Ammon's horn (tissue), 1 donor: Measurements from ENCODE around the gene PAM16.
"Not testable (repeated sequence)": the region's sequence is repeated elsewhere in the genome, so short reads cannot be mapped to it uniquely, and the experiment has no call there.

Source experiments
- DNase-seq: peaks from one replicate; pipeline ENCODE4 v3.0.0-alpha.2; 2016; ENCODE audit warnings: low spot score

PAM16 gene

DNA sequence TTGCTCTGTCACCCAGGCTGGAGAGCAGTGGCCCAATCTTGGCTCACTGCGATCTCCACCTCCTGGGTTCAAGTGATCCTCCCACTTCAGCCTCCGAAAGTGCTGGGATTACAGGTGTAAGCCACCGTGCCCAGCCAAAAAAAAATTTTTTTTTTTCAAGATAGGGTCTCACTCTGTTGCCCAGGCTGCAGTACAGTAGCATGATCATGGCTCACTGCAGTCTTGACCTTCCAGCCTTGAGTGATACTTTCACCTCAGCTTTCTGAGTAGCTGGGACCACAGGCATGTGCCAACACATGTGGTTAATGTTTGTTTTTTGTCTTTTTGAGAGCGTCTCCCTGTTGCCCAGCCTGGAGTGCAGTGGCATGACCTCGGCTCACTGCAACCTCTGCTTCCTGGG, 1.7 kb upstream of the PAM16 start:
- DNase-seq: no peak

DNA sequence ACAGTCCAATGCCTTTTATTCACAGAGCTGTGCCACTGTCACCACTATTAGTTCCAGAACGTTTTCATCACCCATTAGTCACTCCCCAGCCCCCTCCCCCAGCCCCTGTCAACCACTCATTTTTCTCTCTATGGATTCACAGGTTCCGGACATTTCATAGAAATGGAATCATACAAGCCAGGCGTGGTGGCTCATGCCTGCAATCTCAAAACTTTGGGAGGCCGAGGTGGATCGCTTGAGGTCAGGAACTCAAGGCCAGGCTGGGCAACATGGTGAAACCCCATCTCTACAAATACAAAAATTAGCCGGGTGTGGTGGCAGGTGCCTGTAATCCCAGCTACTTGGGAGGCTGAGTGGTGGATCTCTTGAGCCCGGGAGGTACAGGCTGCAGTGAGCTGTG, 759 bp upstream of the PAM16 start:
- DNase-seq: no peak

DNA sequence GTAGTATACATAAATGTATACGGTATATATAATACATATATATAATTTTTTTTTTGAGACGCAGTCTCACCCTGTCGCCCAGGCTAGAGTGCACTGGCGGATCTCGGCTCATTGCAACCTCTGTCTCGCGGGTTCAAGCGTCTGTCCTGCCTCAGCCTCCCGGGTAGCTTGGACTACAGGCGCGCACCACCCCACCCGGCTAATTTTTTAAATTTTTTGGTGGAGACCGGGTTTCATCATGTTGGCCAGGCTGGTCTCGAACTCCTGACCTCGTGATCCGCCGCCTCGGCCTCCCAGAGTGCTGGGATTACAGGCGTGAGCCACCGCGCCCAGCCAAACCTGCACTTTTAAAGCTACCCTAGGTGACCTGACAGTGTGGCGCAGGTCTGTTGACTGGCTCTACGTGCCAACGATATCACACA, 745 bp downstream of the PAM16 start:
- no peak for DNase-seq

DNA sequence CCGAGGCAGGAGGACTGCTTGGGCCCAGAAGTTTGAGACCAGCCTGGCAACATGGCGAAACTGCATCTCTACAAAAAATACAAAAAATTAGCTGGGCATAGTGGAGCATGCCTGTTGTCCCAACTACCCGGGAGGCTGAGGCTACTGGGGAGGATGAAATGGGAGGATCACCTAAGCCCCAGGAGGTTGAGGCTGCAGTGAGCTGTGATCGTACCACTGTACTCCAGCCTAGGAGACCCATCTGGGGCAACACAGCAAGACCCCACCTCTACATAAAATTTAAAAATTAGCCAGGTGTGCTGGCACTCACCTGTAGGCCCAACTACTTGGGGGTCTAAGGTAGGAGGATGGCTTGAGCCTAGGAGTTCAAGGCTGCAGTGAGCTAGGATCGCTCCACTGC, 1.8 kb downstream of the PAM16 start:
- no peak for DNase-seq

DNA sequence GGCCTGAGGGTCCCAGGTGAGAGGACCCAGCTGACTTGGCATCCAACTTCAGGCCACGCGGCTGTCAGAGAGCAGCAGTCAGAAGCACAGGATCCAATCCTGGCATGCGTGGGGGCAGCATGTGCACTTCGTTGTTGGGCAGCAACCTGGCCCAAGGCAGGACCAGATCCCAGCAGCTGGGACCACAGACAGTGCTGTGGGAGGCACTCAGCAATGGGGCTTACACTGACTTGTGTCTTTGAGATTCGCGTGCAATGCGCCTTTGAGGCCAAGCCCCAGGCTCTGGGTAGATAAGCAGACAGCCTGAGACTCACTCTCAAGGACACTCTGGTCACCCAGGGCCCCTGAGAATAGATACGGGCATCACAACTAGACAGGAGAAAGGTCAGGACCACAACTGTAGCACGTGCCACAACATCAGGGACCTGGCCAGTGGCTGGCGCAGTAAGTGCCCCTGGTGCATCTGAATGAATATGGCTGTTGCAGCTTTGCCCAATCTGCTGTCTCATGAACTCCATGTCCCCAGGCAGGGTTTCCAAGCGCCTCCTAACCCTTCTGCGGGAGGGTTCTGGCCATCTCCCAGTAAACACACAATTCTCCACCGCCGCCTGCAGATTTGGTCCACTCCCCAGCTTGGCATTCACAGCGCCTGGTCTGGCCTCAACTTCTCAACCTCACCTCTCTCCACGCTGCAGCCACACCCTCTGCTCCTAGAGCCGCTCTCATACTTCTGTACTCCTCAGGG, 3.2 kb downstream of the PAM16 start:
- no peak for DNase-seq

DNA sequence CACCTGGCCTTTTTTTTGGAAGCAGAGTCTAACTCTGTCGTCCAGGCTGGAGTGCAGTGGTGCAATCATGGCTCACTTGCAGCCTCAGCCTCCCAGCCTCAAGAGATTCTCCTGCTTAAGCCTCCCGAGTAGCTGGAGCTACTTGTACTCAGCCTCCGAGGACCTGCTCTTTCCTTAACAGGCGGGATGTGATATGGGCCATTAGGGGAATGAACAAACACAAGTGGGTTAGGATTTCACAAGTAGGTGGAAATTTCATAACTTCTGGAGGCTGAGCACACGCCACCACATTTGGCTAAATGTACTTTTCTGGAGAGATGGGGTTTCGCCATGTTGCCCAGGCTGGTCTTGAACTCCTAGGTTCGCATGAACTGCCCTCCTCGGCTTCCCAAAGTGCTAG, 4.1 kb downstream of the PAM16 start:
- DNase-seq: no peak

DNA sequence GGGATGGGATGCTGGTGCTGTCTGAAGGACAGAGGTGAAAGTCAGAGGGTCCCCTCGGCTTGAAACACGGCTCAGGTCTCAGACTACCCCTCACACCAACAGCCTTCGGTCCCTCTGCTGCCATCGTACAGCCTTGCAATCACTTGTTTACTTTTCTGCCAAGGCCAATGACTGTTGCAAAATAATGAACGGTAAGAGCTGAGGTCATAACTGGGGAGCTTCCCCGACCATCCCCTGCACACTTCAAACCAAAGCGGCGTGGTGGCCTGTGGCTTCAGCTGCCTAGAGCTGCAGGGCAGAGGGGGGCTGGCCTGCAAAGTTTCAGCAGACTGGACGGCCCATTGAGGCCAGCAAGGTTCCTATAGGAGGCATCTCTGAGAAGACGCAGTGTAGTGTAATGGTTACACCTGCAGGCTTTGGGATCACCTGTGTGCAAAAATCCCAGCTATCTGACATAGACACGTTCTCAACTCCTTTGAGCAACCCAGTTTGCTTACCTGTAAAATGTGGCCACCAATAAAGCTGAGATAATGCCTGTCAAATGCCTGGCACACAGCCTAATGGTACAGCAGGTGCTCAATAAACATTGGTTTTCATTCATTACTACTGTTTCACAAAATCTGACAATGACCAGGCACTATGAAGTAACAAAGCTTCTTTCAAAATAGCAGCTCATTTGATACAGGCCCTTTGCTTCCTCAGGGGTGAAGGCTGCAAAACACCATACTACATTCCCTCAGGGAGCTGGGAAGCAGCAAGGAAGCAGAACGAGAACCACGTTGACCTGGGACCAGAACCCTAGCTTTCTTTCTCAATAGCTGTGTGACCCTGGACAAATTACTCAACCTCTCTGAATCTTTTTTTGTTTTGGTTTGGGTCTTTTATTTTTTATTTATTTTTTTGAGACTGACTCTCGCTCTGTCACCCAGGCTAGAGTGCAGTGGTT, 5.0 kb downstream of the PAM16 start:
- no peak for DNase-seq

DNA sequence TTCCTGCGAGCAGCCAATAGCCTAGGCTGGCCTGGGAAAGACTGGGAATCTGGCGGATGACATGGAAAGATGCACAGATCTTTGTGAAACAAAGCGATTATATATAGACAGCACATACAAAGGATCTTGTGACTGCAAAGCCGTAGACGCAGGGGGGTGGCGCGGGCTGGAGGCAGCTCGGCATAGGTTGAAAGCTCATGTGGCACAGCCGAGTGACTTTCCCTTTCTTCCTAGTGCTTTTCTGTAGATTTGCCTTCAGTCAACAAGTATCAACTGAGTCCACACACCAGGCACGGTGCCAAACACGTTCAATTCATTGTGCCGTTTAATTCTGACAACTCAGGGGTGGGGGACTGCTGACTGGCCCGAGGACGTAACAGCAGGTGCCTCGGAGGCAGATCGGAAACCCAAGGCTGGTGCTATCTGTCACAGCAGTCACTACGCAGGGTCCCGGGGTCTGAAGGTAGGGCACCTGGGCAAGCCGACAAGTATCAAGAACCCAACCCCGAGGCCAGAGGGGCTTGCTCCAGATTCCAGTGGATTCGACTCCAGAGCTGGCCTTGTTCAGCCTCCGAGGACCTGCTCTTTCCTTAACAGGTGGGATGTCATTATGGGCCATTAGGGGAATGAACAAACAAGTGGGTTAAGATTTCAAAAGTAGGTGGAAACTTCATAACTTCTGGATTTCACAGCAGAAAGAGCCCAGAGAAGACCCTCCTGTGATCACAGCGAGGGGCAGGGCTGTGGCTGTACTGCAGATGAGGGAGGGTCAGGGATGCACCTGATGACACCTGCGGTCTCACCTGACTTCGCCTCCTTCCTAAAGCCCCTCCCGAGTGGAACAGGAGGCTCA, 5.9 kb downstream of the PAM16 start:
- DNase-seq: peak; percentile 74

DNA sequence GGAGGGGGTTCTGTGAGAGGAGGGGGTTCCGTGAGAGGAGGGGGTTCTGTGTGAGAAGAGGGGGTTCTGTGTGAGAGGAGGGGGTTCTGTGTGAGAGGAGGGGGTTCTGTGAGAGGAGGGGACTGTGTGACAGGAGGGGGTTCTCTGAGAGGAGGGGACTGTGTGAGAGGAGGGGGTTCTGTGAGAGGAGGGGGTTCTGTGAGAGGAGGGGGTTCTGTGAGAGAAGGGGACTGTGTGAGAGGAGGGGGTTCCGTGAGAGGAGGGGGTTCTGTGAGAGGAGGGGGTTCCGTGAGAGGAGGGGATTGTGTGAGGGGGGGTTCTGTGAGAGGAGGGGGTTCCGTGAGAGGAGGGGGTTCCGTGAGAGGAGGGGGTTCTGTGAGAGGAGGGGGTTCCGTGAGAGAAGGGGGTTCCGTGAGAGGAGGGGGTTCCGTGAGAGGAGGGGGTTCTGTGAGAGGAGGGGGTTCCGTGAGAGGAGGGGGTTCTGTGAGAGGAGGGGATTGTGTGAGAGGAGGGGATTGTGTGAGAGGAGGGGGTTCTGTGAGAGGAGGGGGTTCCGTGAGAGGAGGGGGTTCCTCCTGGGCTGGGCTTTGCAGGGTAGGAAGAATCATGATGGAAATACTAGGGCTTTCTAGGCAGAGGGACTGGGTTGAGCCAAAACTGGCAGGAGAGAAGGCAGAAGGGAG, 6.7 kb downstream of the PAM16 start:
- not testable (repeated sequence) for DNase-seq

DNA sequence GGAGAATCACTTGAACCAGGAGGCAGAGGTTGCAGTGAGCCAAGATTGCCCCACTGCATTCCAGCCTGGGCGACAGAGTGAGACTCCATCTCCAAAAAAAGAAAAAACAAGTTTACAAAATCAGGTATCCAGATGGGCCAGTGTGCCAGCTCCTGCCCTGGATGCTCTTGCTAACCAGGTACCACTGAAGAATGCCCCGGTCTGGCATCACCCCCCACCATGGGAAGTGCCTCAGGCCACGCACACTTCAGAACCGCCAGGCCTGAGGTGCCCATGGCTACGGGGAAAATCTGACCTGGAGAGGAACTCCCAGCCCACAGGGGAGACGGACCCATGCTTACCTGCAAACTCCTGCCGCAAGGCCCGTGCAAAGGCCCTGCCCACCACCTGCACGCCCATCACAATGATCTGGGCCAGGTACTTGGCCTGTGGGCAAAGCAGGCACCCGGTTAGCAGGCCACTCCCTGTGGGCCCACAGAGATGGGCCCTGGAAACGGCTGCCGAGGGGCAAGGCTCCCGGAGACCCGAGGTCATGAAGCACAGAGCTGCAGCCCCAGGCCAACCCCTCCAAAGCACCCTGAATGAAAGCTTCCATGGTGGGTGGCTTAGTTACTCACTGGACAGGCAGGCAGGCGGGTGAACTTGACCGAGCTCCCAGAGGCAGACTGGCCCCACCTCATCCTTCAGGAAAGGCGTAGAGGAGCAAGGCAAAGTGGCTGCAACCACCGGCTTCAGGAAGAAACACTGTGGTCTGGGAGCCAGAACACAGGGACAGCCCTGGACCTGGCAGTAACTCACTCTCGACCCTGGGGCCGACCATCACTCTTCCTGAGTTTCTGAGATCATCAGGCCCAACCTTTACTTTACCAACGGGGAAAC, 8.0 kb downstream of the PAM16 start:
- no peak for DNase-seq

DNA sequence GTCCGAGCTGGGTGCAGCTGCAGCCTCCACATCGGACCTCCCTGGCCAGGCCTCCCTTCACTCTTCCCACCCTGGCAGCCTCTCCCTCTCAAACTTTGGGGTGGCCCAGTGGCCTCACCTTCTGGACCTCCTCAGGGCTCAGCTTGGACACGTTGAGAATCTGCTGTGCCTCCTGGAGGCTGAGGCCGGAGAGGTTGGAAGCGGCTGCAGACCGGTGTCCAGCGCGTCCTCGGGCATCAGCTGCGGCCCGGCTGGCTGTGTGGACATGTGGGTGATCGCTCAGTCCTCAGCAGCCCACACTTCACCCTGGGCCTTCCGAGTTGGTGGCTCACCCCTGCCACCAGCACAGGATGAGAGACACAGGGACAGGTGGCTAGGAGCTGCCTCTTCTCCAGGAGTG, 9.9 kb downstream of the PAM16 start:
- DNase-seq: no peak

DNA sequence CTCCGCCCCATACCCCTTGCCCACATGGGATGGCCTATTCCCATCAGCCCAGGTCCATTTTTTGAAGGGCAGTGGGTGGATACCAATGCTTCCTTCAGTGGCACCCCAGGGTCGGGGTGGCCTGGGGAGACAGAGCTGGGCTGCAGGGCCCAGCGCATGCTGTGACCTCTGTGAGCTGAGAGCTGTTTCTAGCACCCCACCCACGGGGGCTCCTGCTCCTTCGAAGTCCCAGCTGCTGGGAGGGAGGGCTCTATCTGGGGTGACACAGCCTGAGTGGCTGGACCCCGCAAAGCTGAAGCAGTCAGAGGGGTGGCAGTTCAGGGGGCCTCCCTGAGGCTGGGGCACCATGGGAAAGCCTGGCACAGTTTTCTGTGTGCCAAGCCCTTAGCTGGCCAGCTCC, 10.7 kb downstream of the PAM16 start:
- no peak for DNase-seq

DNA sequence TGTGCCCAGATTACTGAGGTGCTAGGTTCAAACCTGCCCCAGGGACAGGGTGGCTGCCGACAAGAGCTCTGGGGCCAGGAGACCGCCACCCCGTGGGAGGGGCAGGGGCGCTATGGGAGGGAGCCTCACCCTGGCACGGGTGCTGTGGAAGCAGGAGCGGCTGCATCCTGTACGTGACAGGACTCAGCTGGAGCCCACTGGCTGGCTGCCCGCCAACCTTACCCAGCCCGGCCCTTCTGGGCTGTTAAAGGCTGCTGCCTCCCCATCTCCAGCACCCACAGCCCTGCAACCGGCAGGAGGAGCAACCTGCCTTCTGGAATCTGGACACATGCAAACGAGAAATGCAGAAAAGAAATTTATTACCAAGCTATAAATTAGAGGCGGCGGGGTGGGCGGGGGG, 11.2 kb downstream of the PAM16 start:
- no peak for DNase-seq

DNA sequence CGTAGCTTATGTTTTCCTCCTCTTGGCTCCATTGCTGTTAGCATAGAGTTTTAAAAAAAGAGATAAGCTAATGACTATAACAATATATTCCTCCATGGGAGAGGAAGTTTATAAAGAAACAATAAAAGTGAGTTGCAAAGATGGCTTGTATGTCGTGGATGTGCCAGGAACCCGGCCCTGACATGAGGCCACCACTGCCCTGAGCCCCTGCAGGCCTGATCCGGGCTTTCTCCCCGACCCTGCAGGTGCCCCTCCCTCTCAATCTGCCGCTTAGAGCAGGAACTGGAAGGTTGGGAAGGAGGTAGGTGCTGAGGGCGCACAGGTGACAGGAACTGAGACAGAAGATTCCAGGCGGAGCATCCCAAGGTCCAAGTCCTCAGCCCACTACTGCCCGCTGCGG, 11.7 kb downstream of the PAM16 start:
- DNase-seq: no peak

DNA sequence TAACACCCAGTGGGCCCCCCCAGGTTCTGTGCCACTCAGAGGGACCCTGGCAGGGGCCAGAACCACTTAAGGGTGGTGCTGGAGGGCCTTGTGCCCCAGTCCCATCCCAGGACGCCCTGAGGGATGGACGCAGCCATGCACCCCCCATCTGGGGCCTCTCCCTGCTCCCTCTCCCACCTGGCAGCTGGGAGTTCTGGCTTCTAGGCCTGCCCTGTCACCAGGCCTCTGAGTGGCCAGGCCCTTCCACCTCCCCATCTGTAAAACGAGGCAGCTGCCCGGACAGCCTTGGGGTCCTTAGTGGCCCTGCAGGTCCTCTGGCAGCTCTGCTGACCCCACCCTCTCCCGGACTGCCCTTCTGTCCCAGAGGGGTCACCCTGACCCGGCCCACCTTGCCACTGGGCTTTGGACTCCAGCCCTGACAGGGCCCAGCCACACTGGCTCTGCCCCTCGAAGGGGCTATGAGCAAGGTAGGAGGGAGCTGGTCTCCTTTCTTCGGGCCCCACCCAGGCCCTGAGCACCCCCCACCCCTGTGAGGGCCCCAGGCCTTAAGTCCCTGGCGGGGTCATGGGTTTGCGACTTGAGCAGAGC, 12.3 kb downstream of the PAM16 start:
- DNase-seq: no peak

DNA sequence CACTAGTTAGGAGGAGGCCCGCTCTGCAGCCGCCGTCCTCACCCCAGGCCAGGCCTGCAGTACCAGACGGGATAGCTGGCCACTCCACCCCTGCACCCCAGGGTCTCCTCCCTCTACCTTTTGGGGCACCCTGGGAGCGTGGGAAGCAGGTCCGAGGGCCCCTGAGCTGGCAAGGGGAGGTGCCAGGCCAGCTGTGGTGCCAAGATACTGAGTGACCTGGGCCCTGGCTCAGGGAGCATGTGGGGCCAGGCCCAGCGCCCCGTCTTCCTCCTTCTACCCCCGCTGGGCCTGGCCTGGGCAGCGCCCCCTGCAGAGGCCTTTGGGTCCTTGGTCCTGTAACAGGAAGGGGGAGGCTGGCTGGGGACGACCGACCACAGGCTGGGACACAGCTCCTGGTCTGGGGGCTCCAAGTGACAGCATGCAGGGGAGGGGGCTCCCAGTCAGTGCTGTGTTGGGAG, 13.0 kb downstream of the PAM16 start:
- DNase-seq: no peak

DNA sequence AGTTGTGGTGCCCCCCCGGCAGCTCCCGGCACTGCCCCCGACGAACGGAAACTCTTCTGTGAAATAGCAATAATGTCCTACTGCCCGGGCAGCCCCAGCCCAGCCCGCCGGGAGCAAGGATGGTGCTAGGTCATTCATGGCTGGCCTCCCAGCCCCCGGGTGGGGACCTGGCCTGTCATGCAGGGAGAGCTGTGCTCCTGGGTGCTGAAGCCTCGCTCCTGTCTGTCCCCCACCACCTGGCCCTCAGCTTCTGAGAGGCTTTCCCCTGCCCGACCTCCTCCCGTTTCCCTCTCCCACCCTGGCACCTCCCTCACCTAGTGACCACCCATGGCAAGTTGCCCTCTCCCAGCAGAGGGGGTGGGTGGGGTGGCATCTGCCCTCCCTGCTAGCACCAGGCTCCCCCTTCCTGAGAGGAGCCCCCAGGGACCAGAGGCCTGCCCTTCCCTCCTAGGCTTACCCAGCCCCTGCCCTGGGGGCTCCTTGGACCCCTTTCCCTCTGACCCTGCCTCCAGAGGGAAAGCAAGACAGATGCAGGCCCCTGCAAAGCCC, 13.5 kb downstream of the PAM16 start:
- no peak for DNase-seq

DNA sequence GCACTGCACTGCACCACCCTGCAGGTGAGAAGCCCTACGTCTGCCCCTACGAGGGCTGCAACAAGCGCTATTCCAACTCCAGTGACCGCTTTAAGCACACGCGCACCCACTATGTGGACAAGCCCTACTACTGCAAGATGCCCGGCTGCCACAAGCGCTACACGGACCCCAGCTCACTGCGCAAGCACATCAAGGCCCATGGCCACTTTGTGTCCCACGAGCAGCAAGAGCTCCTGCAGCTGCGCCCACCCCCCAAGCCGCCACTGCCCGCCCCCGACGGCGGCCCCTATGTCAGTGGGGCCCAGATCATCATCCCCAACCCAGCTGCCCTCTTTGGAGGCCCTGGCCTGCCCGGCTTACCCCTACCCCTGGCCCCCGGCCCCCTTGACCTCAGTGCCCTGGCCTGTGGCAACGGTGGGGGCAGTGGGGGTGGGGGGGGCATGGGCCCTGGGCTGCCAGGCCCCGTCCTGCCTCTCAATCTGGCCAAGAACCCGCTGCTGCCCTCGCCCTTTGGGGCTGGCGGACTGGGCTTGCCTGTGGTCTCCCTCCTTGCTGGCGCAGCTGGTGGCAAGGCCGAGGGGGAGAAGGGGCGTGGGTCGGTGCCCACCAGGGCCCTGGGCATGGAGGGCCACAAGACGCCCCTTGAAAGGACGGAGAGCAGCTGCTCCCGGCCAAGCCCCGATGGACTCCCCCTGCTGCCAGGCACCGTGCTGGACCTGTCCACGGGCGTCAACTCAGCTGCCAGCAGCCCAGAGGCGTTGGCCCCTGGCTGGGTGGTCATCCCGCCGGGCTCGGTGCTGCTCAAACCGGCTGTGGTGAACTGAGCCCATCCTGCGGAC, 14.2 kb downstream of the PAM16 start:
- no peak for DNase-seq
